SK-N-SH (cell line): ENCODE data around the gene DLAT. TPM values are rescaled to one million over a fixed set of nuclear protein-coding genes. Genes with fewer than 3 reads are reported as not detected.

Experiments used
- CTCF ChIA-PET: fragments of 300-600, 350-600 bp; formaldehyde crosslinking; extraction: SDS; loops from one replicate; lab custom pipeline; 2021; lab: Yijun Ruan, JAX
- POLR2A ChIA-PET: fragments of 350-600 bp; sonication (Branson Sonifier 250); formaldehyde crosslinking; extraction: SDS; loops from one replicate; lab custom pipeline; 2020; ENCODE audit warnings: antibody characterized with exemption, inconsistent platforms; lab: Yijun Ruan, JAX
- DNase-seq: peaks from one replicate; pipeline ENCODE4 v3.0.0; 2012
- H2AFZ ChIP-seq: fragments of 200-600 bp; sonication (generic); 2 replicates; pipeline ENCODE4 v1.8.1; 2016; ENCODE audit warnings: antibody characterized with exemption, mild to moderate bottlenecking, low read depth
- H3F3A ChIP-seq: fragments of 200-600 bp; sonication (generic); replicated peaks from 2 replicates; pipeline ENCODE3; 2016; ENCODE audit warnings: antibody characterized with exemption, mild to moderate bottlenecking; ENCODE audit not compliant: insufficient read depth
- H3K27ac ChIP-seq, 2 experiments: fragments of 200-500 bp in 1 of 2; fragments of 200-600 bp in 1 of 2; sonication (Bioruptor generic) in 1 of 2; sonication (generic), shearing (Covaris generic) in 1 of 2; 2 replicates each; pipeline versions ENCODE4 v1.5.1 to v1.6.1; 2014 to 2016; ENCODE audit warnings: low read depth in 2 of 2, inconsistent platforms in 1 of 2, low read length in 1 of 2, mild to moderate bottlenecking in 1 of 2, mixed read lengths in 1 of 2
- H3K27me3 ChIP-seq: fragments of 200-600 bp; sonication (generic), shearing (Covaris generic); 2 replicates; pipeline ENCODE4 v1.6.1; 2016; ENCODE audit warnings: mixed run types; ENCODE audit not compliant: insufficient read depth
- H3K36me3 ChIP-seq, 2 experiments: fragments of 200-500 bp in 1 of 2; fragments of 200-600 bp in 1 of 2; sonication (Bioruptor generic) in 1 of 2; sonication (generic) in 1 of 2; replicated peaks in 1 of 2; 2 replicates each; pipeline versions ENCODE3 to v1.5.1; 2014 to 2016; ENCODE audit warnings: low read length in 1 of 2, mild to moderate bottlenecking in 1 of 2; ENCODE audit not compliant: insufficient read depth in 2 of 2, control insufficient read depth in 1 of 2
- H3K4me1 ChIP-seq, 2 experiments: fragments of 200-500 bp in 1 of 2; fragments of 200-600 bp in 1 of 2; sonication (Bioruptor generic) in 1 of 2; sonication (generic), shearing (Covaris generic) in 1 of 2; 2 replicates each; pipeline versions ENCODE4 v1.5.1 to v1.6.1; 2014 to 2016; ENCODE audit warnings: low read depth in 1 of 2, low read length in 1 of 2, mixed run types in 1 of 2; ENCODE audit not compliant: insufficient read depth in 2 of 2, control insufficient read depth in 1 of 2
- H3K4me2 ChIP-seq: fragments of 200-600 bp; sonication (generic), shearing (Covaris generic); 2 replicates; pipeline ENCODE4 v1.6.1; 2017; ENCODE audit warnings: mixed run types
- H3K4me3 ChIP-seq, 2 experiments: fragments of 200-500 bp in 1 of 2; fragments of 200-600 bp in 1 of 2; sonication (Bioruptor generic) in 1 of 2; sonication (generic), shearing (Covaris generic) in 1 of 2; 2 replicates each; pipeline versions ENCODE4 v1.5.1 to v1.8.1; 2014 to 2016; ENCODE audit warnings: low read depth in 2 of 2, inconsistent platforms in 1 of 2, low read length in 1 of 2, mild to moderate bottlenecking in 1 of 2, mixed read lengths in 1 of 2, moderate library complexity in 1 of 2
- H3K79me2 ChIP-seq: fragments of 200-600 bp; sonication (generic); 2 replicates; pipeline ENCODE4 v1.8.1; 2017; ENCODE audit warnings: mild to moderate bottlenecking; ENCODE audit not compliant: insufficient read depth
- H3K9ac ChIP-seq: fragments of 200-600 bp; sonication (generic); 2 replicates; pipeline ENCODE4 v1.6.1; 2017; ENCODE audit warnings: mixed run types
- H3K9me2 ChIP-seq: fragments of 200-600 bp; sonication (generic); 2 replicates; pipeline ENCODE4 v1.6.1; 2017; ENCODE audit warnings: mixed run types
- H3K9me3 ChIP-seq: fragments of 200-600 bp; sonication (generic); 2 replicates; pipeline ENCODE4 v1.6.1; 2017; ENCODE audit warnings: mixed run types, mild to moderate bottlenecking, moderate library complexity
- H4K20me1 ChIP-seq: fragments of 200-600 bp; sonication (generic); 2 replicates; pipeline ENCODE4 v1.6.1; 2017; ENCODE audit warnings: mild to moderate bottlenecking, mixed run types; ENCODE audit not compliant: insufficient read depth
- CHD2 ChIP-seq: fragments of 150-350 bp; IDR thresholded peaks from 2 replicates; pipeline ENCODE4 v1.6.1; 2018; ENCODE audit warnings: low read length; ENCODE audit not compliant: partially characterized antibody
- ELF1 ChIP-seq: IDR thresholded peaks from 2 replicates; pipeline ENCODE4 v1.4.0; 2012
- EP300 ChIP-seq, 2 experiments: IDR thresholded peaks; 2 replicates each; pipeline versions ENCODE4 v1.4.0 to v1.6.1; 2012; ENCODE audit warnings: borderline replicate concordance in 1 of 2, low read depth in 1 of 2, low read length in 1 of 2
- EZH2phosphoT487 ChIP-seq: fragments of 200-600 bp; sonication (generic); IDR thresholded peaks from 2 replicates; pipeline ENCODE4 v1.6.1; 2017; ENCODE audit warnings: low read depth, mixed run types, mild to moderate bottlenecking, antibody characterized with exemption, moderate library complexity, borderline replicate concordance
- FOSL2 ChIP-seq: IDR thresholded peaks from 2 replicates; pipeline ENCODE4 v1.4.0; 2012; ENCODE audit warnings: low read depth, mild to moderate bottlenecking, moderate library complexity, borderline replicate concordance
- GABPA ChIP-seq: IDR thresholded peaks from 2 replicates; pipeline ENCODE4 v1.4.0; 2012; ENCODE audit warnings: low read depth, mild to moderate bottlenecking
- JUND ChIP-seq: IDR thresholded peaks from 2 replicates; pipeline ENCODE4 v1.4.0; 2012
- MXI1 ChIP-seq: IDR thresholded peaks from 2 replicates; pipeline ENCODE4 v1.6.1; 2012; ENCODE audit warnings: mild to moderate bottlenecking, low read depth, low read length, improper control_type of control experiment
- NFIC ChIP-seq: IDR thresholded peaks from 2 replicates; pipeline ENCODE4 v1.4.0; 2012; ENCODE audit warnings: borderline replicate concordance
- POLR2AphosphoS5 ChIP-seq: IDR thresholded peaks from 2 replicates; pipeline ENCODE4 v1.6.1; 2012; ENCODE audit warnings: low read depth, low read length
- RFX5 ChIP-seq: IDR thresholded peaks from 2 replicates; pipeline ENCODE4 v1.6.1; 2012; ENCODE audit warnings: mild to moderate bottlenecking, improper control_type of control experiment, low read length
- RXRA ChIP-seq: IDR thresholded peaks from 2 replicates; pipeline ENCODE4 v1.4.0; 2012; ENCODE audit warnings: low read depth, mild to moderate bottlenecking, borderline replicate concordance
- TAF1 ChIP-seq: IDR thresholded peaks from 2 replicates; pipeline ENCODE4 v1.6.1; 2012; ENCODE audit warnings: low read depth, mild to moderate bottlenecking, low read length, moderate library complexity, borderline replicate concordance
- YY1 ChIP-seq: IDR thresholded peaks from 2 replicates; pipeline ENCODE4 v1.4.0; 2012; ENCODE audit warnings: low read depth, mild to moderate bottlenecking
- WGBS: methylation state at CpG from one replicate; pipeline ENCODE4 v1.1.6; 2017; ENCODE audit warnings: low lambda C conversion rate; 5-methylcytosine and 5-hydroxymethylcytosine counted together
- polyA plus RNA-seq, 3 experiments: library from polyadenylated mRNA; depleted of rRNA; stranded (reverse); fragments of >200 nt; gene quantifications; 2 replicates each; pipeline ENCODE4 v1.2.3, GENCODE V29; 2012
- TF ChIP-seq, protein P1 (sequence below): IDR thresholded peaks from 2 replicates; pipeline ENCODE4; 2012
- TF ChIP-seq, protein P2 (sequence below): IDR thresholded peaks from 2 replicates; pipeline ENCODE4 v1.4.0; 2012; ENCODE audit warnings: low read depth, borderline replicate concordance
- TF ChIP-seq, protein P3 (sequence below): IDR thresholded peaks from 2 replicates; pipeline ENCODE4 v1.4.0; 2012; ENCODE audit warnings: low read depth
- TF ChIP-seq, protein P4 (sequence below): fragments of 150-350 bp; IDR thresholded peaks from 2 replicates; pipeline ENCODE4 v1.6.1; 2016; ENCODE audit warnings: mild to moderate bottlenecking, low read depth, low read length
- TF ChIP-seq, protein P5 (sequence below): fragments of 150-350 bp; IDR thresholded peaks from 2 replicates; pipeline ENCODE4 v1.6.1; 2017; ENCODE audit warnings: antibody characterized with exemption, low read length, low read depth, borderline replicate concordance

DLAT gene
- polyA plus RNA-seq, 1 of the 3 experiments (the other 2 are of a cell fraction) = 14.4 TPM

DNA sequence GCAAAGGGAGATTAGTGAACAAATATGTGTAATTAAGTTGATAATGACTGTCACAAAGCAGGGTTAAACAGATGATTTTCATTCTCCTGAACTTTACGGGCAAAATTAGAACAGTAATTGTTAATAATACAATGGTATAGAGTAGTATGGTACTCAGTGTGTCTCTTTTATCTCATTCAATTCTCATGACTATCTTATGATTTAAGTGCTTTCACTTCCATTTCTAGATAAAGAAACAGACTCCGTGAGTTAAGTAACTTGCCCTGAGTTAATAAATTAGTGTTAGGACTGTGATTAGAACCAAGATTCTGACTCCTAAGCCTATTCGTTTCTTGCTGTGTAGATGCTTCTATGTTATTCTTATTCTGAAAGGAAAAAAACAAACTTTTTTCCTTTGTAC is 26.6 kb downstream of the DLAT start:
- ChIA-PET CTCF (interaction anchor here (1.3 kb wide), 1 partner anchor 12 kb away, joined by 4 read pairs; no protein-coding TSS in a partner anchor), POLR2A (no interaction called here)
- peaks cover 0 to 12% of the 10 kb centered on the region in 2 experiments; a peak in 2 of 4 replicates for H3K4me1 ChIP-seq
- no peak overlapping the region for H2AFZ ChIP-seq
- H3F3A ChIP-seq = peaks cover 15% of the 10 kb centered on the region
- no peaks in the 10 kb centered on the region for H3K9me3 ChIP-seq
- no peaks in the 10 kb centered on the region for H3K27me3 ChIP-seq
- H3K36me3 ChIP-seq = peaks cover 60 to 78% of the 10 kb centered on the region in 2 experiments
- H4K20me1 ChIP-seq = 0 out of 2 replicates have a peak, but pooled peaks cover 3% of the 10 kb centered on the region
- WGBS = 94% methylated on average over 3 of the region's 3 CpGs
- peaks cover 3% of the 10 kb centered on the region; the same call in 1 of the 2 replicates for H3K79me2 ChIP-seq
- no peaks in the 10 kb centered on the region for H3K9me2 ChIP-seq
- no peak overlapping the region for H3K27ac ChIP-seq
- H3K4me2 ChIP-seq = no peak overlapping the region
- TF ChIP-seq TAF1 (no peak), CHD2 (no peak), JUND (no peak), RFX5 (no peak), MXI1 (no peak), YY1 (no peak), POLR2AphosphoS5 (no peak), EP300 (IDR thresholded peaks at IDR 0.05; ENCODE audit: borderline replicate concordance in 1 of 2, low read depth in 1 of 2, low read length in 1 of 2) (no peak), FOSL2 (no peak), GABPA (no peak), ELF1 (no peak), NFIC (no peak), RXRA (no peak), EZH2phosphoT487 (no peak)
- TF ChIP-seq, protein P1, sequence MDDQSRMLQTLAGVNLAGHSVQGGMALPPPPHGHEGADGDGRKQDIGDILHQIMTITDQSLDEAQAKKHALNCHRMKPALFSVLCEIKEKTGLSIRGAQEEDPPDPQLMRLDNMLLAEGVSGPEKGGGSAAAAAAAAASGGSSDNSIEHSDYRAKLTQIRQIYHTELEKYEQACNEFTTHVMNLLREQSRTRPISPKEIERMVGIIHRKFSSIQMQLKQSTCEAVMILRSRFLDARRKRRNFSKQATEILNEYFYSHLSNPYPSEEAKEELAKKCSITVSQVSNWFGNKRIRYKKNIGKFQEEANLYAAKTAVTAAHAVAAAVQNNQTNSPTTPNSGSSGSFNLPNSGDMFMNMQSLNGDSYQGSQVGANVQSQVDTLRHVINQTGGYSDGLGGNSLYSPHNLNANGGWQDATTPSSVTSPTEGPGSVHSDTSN = no peak
- TF ChIP-seq, protein P2, sequence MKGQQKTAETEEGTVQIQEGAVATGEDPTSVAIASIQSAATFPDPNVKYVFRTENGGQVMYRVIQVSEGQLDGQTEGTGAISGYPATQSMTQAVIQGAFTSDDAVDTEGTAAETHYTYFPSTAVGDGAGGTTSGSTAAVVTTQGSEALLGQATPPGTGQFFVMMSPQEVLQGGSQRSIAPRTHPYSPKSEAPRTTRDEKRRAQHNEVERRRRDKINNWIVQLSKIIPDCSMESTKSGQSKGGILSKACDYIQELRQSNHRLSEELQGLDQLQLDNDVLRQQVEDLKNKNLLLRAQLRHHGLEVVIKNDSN = no peak
- TF ChIP-seq, protein P3, sequence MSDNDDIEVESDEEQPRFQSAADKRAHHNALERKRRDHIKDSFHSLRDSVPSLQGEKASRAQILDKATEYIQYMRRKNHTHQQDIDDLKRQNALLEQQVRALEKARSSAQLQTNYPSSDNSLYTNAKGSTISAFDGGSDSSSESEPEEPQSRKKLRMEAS = no peak
- TF ChIP-seq, protein P4, sequence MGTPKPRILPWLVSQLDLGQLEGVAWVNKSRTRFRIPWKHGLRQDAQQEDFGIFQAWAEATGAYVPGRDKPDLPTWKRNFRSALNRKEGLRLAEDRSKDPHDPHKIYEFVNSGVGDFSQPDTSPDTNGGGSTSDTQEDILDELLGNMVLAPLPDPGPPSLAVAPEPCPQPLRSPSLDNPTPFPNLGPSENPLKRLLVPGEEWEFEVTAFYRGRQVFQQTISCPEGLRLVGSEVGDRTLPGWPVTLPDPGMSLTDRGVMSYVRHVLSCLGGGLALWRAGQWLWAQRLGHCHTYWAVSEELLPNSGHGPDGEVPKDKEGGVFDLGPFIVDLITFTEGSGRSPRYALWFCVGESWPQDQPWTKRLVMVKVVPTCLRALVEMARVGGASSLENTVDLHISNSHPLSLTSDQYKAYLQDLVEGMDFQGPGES = no peak
- TF ChIP-seq, protein P5, sequence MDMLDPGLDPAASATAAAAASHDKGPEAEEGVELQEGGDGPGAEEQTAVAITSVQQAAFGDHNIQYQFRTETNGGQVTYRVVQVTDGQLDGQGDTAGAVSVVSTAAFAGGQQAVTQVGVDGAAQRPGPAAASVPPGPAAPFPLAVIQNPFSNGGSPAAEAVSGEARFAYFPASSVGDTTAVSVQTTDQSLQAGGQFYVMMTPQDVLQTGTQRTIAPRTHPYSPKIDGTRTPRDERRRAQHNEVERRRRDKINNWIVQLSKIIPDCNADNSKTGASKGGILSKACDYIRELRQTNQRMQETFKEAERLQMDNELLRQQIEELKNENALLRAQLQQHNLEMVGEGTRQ = no peak
- no peak overlapping the region for H3K9ac ChIP-seq
- DNase-seq = no peak
- no peak overlapping the region for H3K4me3 ChIP-seq
